Parathyroid adenoma (tissue), 2 donors: Measurements from ENCODE around the gene KCNQ1OT1.

Source experiments
- H2AFZ ChIP-seq: fragments of 300-600 bp; sonication (generic); one replicate; pipeline ENCODE4 v1.7.0; 2017; ENCODE audit warnings: antibody characterized with exemption, mild to moderate bottlenecking
- H3K27ac ChIP-seq: fragments of 300-600 bp; sonication (generic); one replicate; pipeline ENCODE4 v1.7.0; 2017
- H3K27me3 ChIP-seq: fragments of 300-600 bp; sonication (generic); one replicate; pipeline ENCODE4 v1.7.0; 2017; ENCODE audit warnings: low read length; ENCODE audit not compliant: control insufficient read depth, insufficient read depth
- H3K36me3 ChIP-seq: fragments of 300-600 bp; sonication (generic); one replicate; pipeline ENCODE4 v1.7.0; 2017; ENCODE audit warnings: low read length; ENCODE audit not compliant: control insufficient read depth, insufficient read depth
- H3K4me1 ChIP-seq: fragments of 300-600 bp; sonication (generic); one replicate; pipeline ENCODE4 v1.7.0; 2017; ENCODE audit warnings: control low read depth
- H3K4me2 ChIP-seq: fragments of 300-600 bp; sonication (generic); one replicate; pipeline ENCODE4 v1.7.0; 2017; ENCODE audit warnings: low read length
- H3K4me3 ChIP-seq: fragments of 300-600 bp; sonication (generic); one replicate; pipeline ENCODE4 v1.7.0; 2017; ENCODE audit warnings: low read depth, low read length
- H3K79me2 ChIP-seq: fragments of 300-600 bp; sonication (generic); one replicate; pipeline ENCODE4 v1.7.0; 2017; ENCODE audit warnings: control low read depth
- H3K9ac ChIP-seq: fragments of 300-600 bp; sonication (generic); one replicate; pipeline ENCODE4 v1.7.0; 2017; ENCODE audit warnings: mild to moderate bottlenecking
- H3K9me3 ChIP-seq: fragments of 300-600 bp; sonication (generic); one replicate; pipeline ENCODE4 v1.7.0; 2017; ENCODE audit warnings: low read length; ENCODE audit not compliant: control insufficient read depth
- CTCF ChIP-seq: fragments of 300-600 bp; sonication (generic); IDR thresholded peaks from one replicate; pipeline ENCODE4 v1.7.0; 2017; ENCODE audit warnings: antibody characterized with exemption, mild to moderate bottlenecking
- donor health status: primary hyperparathyroidism.

Gene KCNQ1OT1

GRCh38 chr11:2725368-2726300, 25.8 kb upstream of the KCNQ1OT1 start:
- Histone ChIP-seq H3K9ac (no peak overlapping the region), H2AFZ (no peak overlapping the region), H3K27me3 (no peaks in the 10 kb centered on the region), H3K36me3 (no peaks in the 10 kb centered on the region), H3K79me2 (no peaks in the 10 kb centered on the region), H3K4me2 (no peak overlapping the region), H3K4me1 (no peaks in the 10 kb centered on the region), H3K4me3 (no peak overlapping the region), H3K27ac (no peak overlapping the region), H3K9me3 (no peaks in the 10 kb centered on the region)
- no peak for TF ChIP-seq CTCF

- Histone ChIP-seq H2AFZ (no peak overlapping the region), H3K4me3 (no peak overlapping the region), H3K4me2 (no peak overlapping the region), H3K36me3 (no peaks in the 10 kb centered on the region), H3K79me2 (no peaks in the 10 kb centered on the region), H3K9ac (no peak overlapping the region), H3K27me3 (no peaks in the 10 kb centered on the region), H3K9me3 (no peaks in the 10 kb centered on the region), H3K4me1 (no peaks in the 10 kb centered on the region), H3K27ac (no peak overlapping the region)
- TF ChIP-seq CTCF: no peak
Observed at GRCh38 chr11:2724653-2725367, 25.0 kb upstream of the KCNQ1OT1 start.

- Histone ChIP-seq H3K4me1 (no peaks in the 10 kb centered on the region), H3K36me3 (no peaks in the 10 kb centered on the region), H3K27ac (no peak overlapping the region), H3K27me3 (no peaks in the 10 kb centered on the region), H3K79me2 (no peaks in the 10 kb centered on the region), H3K4me3 (no peak overlapping the region), H3K9ac (no peak overlapping the region), H2AFZ (no peak overlapping the region), H3K4me2 (no peak overlapping the region), H3K9me3 (no peaks in the 10 kb centered on the region)
- no peak for TF ChIP-seq CTCF
Observed at GRCh38 chr11:2724104-2724503, 24.3 kb upstream of the KCNQ1OT1 start.

- H3K9ac ChIP-seq: no peak overlapping the region
- no peaks in the 10 kb centered on the region for H3K36me3 ChIP-seq
- no peaks in the 10 kb centered on the region for H3K9me3 ChIP-seq
- H3K27me3 ChIP-seq: no peaks in the 10 kb centered on the region
- no peak overlapping the region for H2AFZ ChIP-seq
- H3K79me2 ChIP-seq: no peaks in the 10 kb centered on the region
- no peak overlapping the region for H3K4me3 ChIP-seq
- H3K4me2 ChIP-seq: no peak overlapping the region
- H3K27ac ChIP-seq: no peak overlapping the region
- no peak for TF ChIP-seq CTCF
- H3K4me1 ChIP-seq: no peaks in the 10 kb centered on the region
Observed at GRCh38 chr11:2722955-2723354, 23.2 kb upstream of the KCNQ1OT1 start.
